ENCODE measurements around the gene DNAH14. TPM values are rescaled to one million over a fixed set of nuclear protein-coding genes. Genes with fewer than 3 reads are reported as not detected.
"Not testable (repeated sequence)": the region's sequence is repeated elsewhere in the genome, so short reads cannot be mapped to it uniquely, and the experiment has no call there.

DNAH14 gene
- total RNA-seq, 2 donors from 2014 or later = 2.6 TPM; not detected in 1

DNA sequence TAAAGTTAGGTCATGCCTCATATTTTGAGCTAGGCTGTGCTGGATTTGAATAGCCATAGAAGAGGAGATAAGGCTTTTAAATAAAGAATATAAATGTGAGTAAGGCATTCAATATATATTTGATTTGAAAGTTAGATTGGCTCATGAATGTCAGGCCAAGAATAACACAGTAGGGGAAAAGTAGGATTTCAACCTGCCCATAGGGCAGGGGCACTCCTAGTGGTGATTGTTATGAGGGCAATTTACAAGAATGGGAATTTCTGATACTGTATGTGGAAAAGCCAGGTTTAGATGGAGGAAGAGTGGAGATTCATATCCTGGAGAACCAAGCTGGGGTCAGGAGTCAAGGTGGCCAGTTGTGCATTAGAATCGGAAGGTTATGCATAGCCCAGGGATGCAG, 74.9 kb downstream of the DNAH14 start:
- DNase-seq (ENCODE audit: low spot score) (no peak), ATAC-seq (ENCODE audit: insufficient number of reproducible peaks, low FRiP score, low read depth) (no peak)
- no peaks in the 10 kb centered on the region for H3K27me3 ChIP-seq (replicated peaks; ENCODE audit: insufficient read depth)
- H3K4me3 ChIP-seq = no peak overlapping the region
- H3K27ac ChIP-seq = no peak overlapping the region
- TF ChIP-seq, protein P1, sequence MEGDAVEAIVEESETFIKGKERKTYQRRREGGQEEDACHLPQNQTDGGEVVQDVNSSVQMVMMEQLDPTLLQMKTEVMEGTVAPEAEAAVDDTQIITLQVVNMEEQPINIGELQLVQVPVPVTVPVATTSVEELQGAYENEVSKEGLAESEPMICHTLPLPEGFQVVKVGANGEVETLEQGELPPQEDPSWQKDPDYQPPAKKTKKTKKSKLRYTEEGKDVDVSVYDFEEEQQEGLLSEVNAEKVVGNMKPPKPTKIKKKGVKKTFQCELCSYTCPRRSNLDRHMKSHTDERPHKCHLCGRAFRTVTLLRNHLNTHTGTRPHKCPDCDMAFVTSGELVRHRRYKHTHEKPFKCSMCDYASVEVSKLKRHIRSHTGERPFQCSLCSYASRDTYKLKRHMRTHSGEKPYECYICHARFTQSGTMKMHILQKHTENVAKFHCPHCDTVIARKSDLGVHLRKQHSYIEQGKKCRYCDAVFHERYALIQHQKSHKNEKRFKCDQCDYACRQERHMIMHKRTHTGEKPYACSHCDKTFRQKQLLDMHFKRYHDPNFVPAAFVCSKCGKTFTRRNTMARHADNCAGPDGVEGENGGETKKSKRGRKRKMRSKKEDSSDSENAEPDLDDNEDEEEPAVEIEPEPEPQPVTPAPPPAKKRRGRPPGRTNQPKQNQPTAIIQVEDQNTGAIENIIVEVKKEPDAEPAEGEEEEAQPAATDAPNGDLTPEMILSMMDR (IDR thresholded peaks at IDR 0.05) = no peak
- no peaks in the 10 kb centered on the region for H3K4me1 ChIP-seq (ENCODE audit: control insufficient read depth in 1 of 2, low read depth in 2 of 2)
- no peaks in the 10 kb centered on the region for H3K36me3 ChIP-seq
- no peaks in the 10 kb centered on the region for H3K9me3 ChIP-seq

GRCh38 chr1:225006352-225006751, 76.9 kb downstream of the DNAH14 start:
- H3K36me3 ChIP-seq; H3K4me1 ChIP-seq (ENCODE audit: control insufficient read depth in 1 of 2, low read depth in 2 of 2); DNase-seq (ENCODE audit: low spot score); ATAC-seq (ENCODE audit: insufficient number of reproducible peaks, low FRiP score, low read depth); H3K27me3 ChIP-seq (replicated peaks; ENCODE audit: insufficient read depth); H3K27ac ChIP-seq; H3K4me3 ChIP-seq; H3K9me3 ChIP-seq: not testable (repeated sequence)

GRCh38 chr1:225008050-225008449, 78.6 kb downstream of the DNAH14 start:
- H3K27me3 ChIP-seq (replicated peaks; ENCODE audit: insufficient read depth); ATAC-seq (ENCODE audit: insufficient number of reproducible peaks, low FRiP score, low read depth); H3K4me1 ChIP-seq (ENCODE audit: control insufficient read depth in 1 of 2, low read depth in 2 of 2); H3K27ac ChIP-seq; DNase-seq (ENCODE audit: low spot score); H3K9me3 ChIP-seq; H3K36me3 ChIP-seq; H3K4me3 ChIP-seq: not testable (repeated sequence)

DNA sequence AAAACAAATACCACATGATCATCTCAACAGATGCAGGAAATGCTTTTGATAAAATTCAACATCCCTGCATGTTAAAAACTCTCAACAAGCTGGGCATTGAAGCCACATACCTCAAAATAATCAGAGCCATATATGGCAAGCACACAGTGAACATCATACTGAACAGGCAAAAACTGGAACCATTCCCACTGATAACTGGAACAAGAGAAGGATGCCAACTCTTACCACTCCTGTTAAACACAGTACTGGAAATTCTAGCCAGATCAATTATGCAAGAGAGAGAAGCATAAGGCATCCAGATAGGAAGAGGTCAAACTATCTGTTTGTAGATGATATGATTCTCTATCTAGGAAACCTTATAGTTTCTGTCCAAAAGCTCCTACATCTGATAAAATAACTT, 91.6 kb downstream of the DNAH14 start:
- Histone ChIP-seq H3K9me3 (peaks cover 2% of the 10 kb centered on the region), H3K4me1 (ENCODE audit: control insufficient read depth in 1 of 2, low read depth in 2 of 2) (no peaks in the 10 kb centered on the region), H3K4me3 (no peak overlapping the region), H3K36me3 (no peaks in the 10 kb centered on the region), H3K27ac (no peak overlapping the region), H3K27me3 (replicated peaks; ENCODE audit: insufficient read depth) (no peaks in the 10 kb centered on the region)
- DNase-seq (ENCODE audit: low spot score) (no peak), ATAC-seq (ENCODE audit: insufficient number of reproducible peaks, low FRiP score, low read depth) (no peak)
- TF ChIP-seq, protein P1 (IDR thresholded peaks at IDR 0.05) = no peak

- Histone ChIP-seq H3K27me3 (replicated peaks; ENCODE audit: insufficient read depth) (no peaks in the 10 kb centered on the region), H3K9me3 (no peaks in the 10 kb centered on the region), H3K27ac (no peak overlapping the region), H3K4me1 (ENCODE audit: control insufficient read depth in 1 of 2, low read depth in 2 of 2) (no peaks in the 10 kb centered on the region), H3K36me3 (no peaks in the 10 kb centered on the region), H3K4me3 (no peak overlapping the region)
- TF ChIP-seq, protein P1 (IDR thresholded peaks at IDR 0.05) = no peak
- no peak for DNase-seq (ENCODE audit: low spot score)
- ATAC-seq (ENCODE audit: insufficient number of reproducible peaks, low FRiP score, low read depth) = no peak
These were observed 97.2 kb downstream of the DNAH14 start for GRCh38 chr1:225026701-225027100.

- H3K36me3 ChIP-seq; ATAC-seq (ENCODE audit: insufficient number of reproducible peaks, low FRiP score, low read depth); H3K9me3 ChIP-seq; H3K27ac ChIP-seq; H3K27me3 ChIP-seq (replicated peaks; ENCODE audit: insufficient read depth); DNase-seq (ENCODE audit: low spot score); H3K4me3 ChIP-seq; H3K4me1 ChIP-seq (ENCODE audit: control insufficient read depth in 1 of 2, low read depth in 2 of 2): not testable (repeated sequence)
These were observed 107.0 kb downstream of the DNAH14 start for GRCh38 chr1:225036441-225036840.

GRCh38 chr1:225042263-225042662, 112.8 kb downstream of the DNAH14 start:
- ATAC-seq (ENCODE audit: insufficient number of reproducible peaks, low FRiP score, low read depth) = no peak
- H3K27ac ChIP-seq = no peak overlapping the region
- TF ChIP-seq, protein P1 (IDR thresholded peaks at IDR 0.05) = no peak
- no peaks in the 10 kb centered on the region for H3K36me3 ChIP-seq
- H3K4me3 ChIP-seq = no peak overlapping the region
- no peak for DNase-seq (ENCODE audit: low spot score)
- no peaks in the 10 kb centered on the region for H3K27me3 ChIP-seq (replicated peaks; ENCODE audit: insufficient read depth)
- no peaks in the 10 kb centered on the region for H3K4me1 ChIP-seq (ENCODE audit: control insufficient read depth in 1 of 2, low read depth in 2 of 2)
- H3K9me3 ChIP-seq = no peaks in the 10 kb centered on the region

All from thoracic aorta (tissue), 2 donors.